IMR-90 (cell line): ENCODE measurements around the gene FNDC1.

Source experiments
- BHLHE40 ChIP-seq: fragments of 150-350 bp; IDR thresholded peaks from 2 replicates; pipeline ENCODE4 v1.6.1; 2016; ENCODE audit warnings: mild to moderate bottlenecking, low read depth, low read length
- CEBPB ChIP-seq: IDR thresholded peaks from 2 replicates; pipeline ENCODE4 v1.6.1; 2012; ENCODE audit warnings: low read depth, low read length, improper control_type of control experiment
- CTCF ChIP-seq: conservative IDR thresholded peaks from 2 replicates; pipeline ENCODE4 v1.5.1; 2012; ENCODE audit warnings: mild to moderate bottlenecking, low read depth, low read length, improper control_type of control experiment
- MAZ ChIP-seq: IDR thresholded peaks from 2 replicates; pipeline ENCODE4 v1.6.1; 2012; ENCODE audit warnings: low read depth, mild to moderate bottlenecking, low read length, improper control_type of control experiment, moderate library complexity, borderline replicate concordance
- MXI1 ChIP-seq: IDR thresholded peaks from 2 replicates; pipeline ENCODE4 v1.6.1; 2012; ENCODE audit warnings: low read depth, mild to moderate bottlenecking, low read length, moderate library complexity, borderline replicate concordance
- NFE2L2 ChIP-seq: fragments of 150-350 bp; IDR thresholded peaks from 2 replicates; pipeline ENCODE4 v1.6.1; 2016; ENCODE audit warnings: low read depth, mild to moderate bottlenecking, low read length
- POLR2A ChIP-seq: IDR thresholded peaks from 2 replicates; pipeline ENCODE4 v1.6.1; 2012; ENCODE audit warnings: mild to moderate bottlenecking, low read depth, low read length
- RAD21 ChIP-seq: IDR thresholded peaks from 2 replicates; pipeline ENCODE4 v1.6.1; 2012; ENCODE audit warnings: low read length, improper control_type of control experiment
- RCOR1 ChIP-seq: IDR thresholded peaks from 2 replicates; pipeline ENCODE4 v1.6.1; 2012; ENCODE audit warnings: mild to moderate bottlenecking, low read length, improper control_type of control experiment; ENCODE audit not compliant: insufficient replicate concordance
- SMC3 ChIP-seq: fragments of 150-350 bp; IDR thresholded peaks from 2 replicates; pipeline ENCODE4 v1.6.1; 2016; ENCODE audit warnings: low read depth, mild to moderate bottlenecking, antibody characterized with exemption, low read length, moderate library complexity

DNA sequence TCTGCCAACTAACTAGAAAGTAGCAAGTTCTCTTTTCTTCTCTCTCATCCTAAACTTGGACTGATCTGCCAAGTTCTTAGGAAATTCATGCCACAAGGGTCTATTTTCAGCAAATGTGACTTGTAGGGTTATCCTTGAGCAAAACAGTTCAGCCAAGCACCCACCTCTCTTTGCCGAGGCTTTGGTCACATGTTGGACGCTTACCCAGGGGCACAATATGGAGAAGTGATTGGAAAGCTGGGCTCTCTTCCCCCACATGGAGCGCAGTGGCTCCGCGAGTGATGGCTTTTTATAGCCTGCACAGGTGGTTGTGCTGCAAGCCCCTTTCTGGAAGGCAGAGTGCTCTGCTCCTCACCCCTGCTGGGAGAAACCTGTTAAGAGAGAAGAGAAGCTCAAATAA lies 47.7 kb upstream of the FNDC1 start:
- TF ChIP-seq CTCF (no peak), RAD21 (no peak), RCOR1 (no peak), MAZ (no peak), CEBPB (no peak), POLR2A (no peak), NFE2L2 (no peak), SMC3 (no peak), MXI1 (no peak), BHLHE40 (no peak)
